Medulla oblongata (tissue), 1 donor: ENCODE results near the gene OR6T1.

Experiments
- DNase-seq: peaks from one replicate; pipeline ENCODE4 v3.0.0-alpha.2; 2015; ENCODE audit errors: extremely low spot score

OR6T1 gene, protein sequence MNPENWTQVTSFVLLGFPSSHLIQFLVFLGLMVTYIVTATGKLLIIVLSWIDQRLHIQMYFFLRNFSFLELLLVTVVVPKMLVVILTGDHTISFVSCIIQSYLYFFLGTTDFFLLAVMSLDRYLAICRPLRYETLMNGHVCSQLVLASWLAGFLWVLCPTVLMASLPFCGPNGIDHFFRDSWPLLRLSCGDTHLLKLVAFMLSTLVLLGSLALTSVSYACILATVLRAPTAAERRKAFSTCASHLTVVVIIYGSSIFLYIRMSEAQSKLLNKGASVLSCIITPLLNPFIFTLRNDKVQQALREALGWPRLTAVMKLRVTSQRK

DNA sequence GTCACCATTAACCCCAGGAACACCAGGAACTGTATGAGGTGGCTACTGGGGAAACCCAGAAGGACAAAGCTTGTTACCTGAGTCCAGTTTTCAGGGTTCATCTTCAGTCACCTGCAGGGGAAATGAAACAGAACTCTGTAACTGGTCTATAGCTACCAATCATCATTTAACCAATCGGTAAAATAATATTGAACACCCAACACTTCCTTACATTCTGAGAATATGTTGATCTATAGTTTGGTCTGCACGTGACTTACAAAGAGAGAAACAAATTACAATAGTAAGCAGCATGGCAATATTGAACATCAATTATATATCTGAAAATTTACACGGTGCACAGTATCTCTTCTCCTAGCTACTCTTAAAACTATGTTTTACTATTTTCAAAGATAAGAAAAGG lies at the start of gene OR6T1:
OR6T1 (minus strand) TSS at position 101 of the 400 bp plus-strand sequence; CDS start at position 101, 0 bp downstream.
- DNase-seq, result no peak

DNA sequence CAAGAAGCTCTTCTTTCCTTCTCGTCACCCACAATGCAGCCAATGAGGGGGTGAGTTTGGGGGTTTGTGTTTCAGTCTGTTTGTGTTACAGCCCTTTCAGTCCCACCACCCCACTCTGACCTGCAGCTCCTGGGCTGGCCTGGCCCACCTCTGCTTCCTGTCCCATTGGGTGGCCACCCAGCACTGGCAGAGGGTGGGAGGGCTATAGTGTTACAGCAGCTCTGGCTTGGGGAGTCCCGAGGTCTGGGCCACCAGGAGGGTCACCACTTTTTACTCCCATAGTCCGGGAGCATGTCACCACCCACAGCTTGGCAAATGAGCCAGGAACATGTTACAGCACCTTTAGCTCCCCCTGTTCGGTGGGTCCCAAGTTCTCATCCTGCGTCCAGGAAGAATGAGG lies 35.7 kb upstream of the OR6T1 start:
- no peak for DNase-seq

DNA sequence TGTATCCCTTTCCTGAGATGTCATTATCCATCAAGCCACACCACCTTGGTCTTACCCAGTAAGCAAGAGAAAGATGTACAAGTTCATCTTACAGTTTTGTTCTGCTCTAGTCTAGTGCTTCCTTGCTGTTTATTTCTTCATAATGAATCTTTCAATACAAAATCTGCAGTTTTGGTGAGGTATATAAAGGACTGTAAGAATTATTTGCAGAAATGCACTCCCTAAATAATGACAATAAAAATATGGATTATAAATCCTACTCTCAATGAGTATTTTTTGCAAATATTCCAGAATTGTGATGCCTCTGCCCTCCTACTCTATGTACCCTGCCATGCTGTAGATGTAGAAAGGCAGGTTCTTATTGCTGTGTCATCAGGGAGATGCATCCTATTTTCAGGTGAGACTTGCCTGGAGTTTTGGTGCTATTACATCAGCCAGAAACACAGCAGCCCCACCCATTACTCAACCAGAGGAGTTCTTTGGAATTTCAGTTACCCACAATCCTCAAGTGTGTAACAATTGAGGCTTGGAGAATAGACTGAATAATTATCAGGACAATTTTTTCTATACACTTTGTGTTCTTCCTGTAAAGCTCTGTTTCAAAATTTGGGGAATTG lies 34.2 kb upstream of the OR6T1 start, which contains the start of gene OR10S1:
OR10S1 (minus strand) TSS at position 51 of the 617 bp plus-strand sequence. CDS start 117 bp downstream, outside the sequence.
- DNase-seq, result no peak

GRCh38 chr11:123976770-123977560 lies 33.3 kb upstream of the OR6T1 start:
- no peak for DNase-seq

DNA sequence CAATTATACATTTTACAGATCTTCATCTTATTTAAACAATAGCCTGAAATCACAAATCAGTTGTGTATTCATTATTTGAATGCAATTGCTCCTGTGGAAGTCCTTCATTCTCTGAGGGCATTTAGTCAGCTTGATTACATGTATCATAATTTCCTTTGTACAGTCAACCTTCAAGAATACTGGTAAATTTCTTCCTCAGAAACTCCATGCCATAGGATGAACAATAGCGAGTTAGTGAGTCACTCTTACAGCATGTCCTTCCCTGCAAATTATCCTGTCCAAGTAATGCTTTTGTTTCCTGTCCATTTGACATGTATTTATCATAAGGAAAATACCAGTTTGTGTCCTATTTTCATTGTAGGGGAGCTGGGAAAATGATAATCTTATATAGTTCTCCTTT lies 30.2 kb upstream of the OR6T1 start:
- no peak for DNase-seq

DNA sequence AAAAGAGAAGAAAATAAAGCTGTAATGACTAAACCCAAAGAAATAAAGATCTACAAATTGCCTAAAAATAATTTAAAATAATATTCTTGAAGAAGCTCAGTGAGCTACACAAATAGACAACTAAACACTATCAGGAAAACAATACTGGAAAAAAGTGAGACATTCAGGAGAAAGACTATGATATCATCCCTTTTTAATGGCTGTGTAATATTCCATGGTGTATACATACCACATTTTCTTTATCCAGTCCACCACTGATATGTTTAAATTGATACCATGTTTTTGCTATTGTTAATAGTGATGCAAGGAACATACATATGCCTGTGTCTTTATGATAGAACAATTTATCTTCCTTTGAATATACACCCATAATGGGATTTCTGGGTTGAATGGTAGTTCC lies 13.1 kb upstream of the OR6T1 start:
- DNase-seq, result no peak

- no peak for DNase-seq
Measured at GRCh38 chr11:123945132-123945531, 1.5 kb upstream of the OR6T1 start.

DNA sequence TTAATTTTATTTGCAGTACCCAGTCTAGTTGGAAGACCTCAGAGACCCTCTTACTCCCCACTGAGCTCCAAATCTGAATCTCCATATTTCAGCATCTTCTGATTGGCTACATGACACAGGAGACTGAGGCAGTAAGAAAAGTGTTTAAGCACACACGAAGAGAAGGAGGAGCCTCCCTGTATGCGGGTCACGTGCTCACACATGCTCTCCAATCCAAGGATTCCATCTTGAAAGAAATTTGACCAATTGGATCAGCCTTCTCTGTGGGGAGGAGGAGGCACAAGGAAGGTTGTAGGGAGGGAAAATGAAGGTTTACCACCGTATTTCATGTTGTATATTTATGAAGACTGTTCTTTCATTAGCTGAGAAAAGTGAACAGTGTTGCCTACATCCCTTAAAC lies 1.2 kb downstream of the OR6T1 start:
- no peak for DNase-seq

DNA sequence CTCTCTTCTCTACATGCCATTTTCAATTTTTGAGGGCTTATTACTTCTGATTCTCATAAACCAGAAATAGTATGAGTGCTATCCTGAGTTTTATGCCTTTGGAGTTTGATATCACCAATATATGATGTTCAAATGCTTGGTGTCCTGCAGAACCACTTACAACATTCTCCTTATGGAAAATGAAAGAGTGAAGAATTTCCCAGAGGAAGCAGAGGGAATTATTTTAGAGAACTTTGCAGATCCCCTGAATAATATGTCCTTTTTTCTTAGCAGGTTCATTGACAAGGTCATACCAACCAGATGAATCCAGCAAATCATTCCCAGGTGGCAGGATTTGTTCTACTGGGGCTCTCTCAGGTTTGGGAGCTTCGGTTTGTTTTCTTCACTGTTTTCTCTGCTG lies 4.3 kb downstream of the OR6T1 start, which contains the start of gene OR4D5:
OR4D5 (plus strand) TSS at position 301 of the 400 bp plus-strand sequence; CDS start at position 301, 0 bp downstream.
- DNase-seq, result no peak

DNA sequence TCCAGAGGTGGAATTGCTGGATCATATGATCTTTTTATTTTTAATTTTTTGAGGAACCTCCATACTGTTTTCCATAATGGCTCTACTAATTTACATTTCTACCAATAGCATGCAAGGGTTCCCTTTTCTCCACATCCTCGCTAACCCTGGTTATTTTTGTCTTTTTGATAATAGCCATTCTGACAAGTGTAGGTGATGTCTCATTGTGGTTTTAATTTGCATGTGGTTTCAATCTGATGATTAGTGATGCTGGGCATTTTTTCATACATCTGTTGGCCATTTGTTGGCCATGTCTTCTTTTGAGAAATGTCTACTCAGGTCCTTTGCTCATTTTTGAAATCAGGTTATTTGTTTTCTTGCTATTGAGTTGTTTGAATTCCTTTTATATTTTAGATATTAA lies 19.6 kb downstream of the OR6T1 start:
- DNase-seq, result no peak

- no peak for DNase-seq
Measured at GRCh38 chr11:123920943-123921342, 22.7 kb downstream of the OR6T1 start.

- DNase-seq, result no peak
Measured at GRCh38 chr11:123905826-123906225, 37.8 kb downstream of the OR6T1 start.

DNA sequence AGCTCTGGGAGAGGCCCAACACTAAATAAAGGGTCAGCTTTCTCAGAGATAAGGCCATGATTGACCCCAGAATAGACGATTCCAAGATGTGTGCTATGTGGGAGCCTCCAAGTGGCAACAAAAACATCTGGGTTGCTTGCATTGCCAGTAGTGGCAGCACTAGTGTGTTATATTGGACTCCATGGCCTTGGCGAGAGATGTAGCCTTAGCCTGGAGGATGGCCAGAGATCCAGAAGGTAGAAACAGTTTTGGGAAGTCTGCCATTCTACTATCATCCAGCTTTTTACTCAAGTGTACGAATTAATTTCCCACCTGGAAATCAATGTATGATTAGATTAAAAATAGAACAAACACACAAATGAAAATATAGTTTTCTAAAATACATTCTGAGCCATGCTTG lies 38.7 kb downstream of the OR6T1 start:
- no peak for DNase-seq

DNA sequence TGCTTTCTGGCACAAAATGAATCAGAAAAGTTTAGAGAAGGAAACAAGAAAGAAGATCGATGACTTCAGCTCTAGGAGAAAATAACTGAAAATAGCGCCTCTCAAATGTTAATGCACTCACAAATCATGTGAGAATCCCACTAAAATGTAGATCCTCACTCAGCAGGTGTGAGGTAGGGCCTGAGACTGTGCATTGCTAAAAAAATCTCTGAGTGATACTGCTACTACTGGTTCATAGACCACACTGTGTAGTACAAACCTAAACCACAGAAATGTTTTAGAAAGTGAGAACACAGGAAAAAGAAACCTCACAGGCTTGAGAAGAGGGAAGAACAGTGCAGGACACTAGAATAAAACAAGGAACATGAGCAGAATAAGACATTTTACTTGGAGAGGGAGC lies 39.7 kb downstream of the OR6T1 start:
- DNase-seq, result no peak

DNA sequence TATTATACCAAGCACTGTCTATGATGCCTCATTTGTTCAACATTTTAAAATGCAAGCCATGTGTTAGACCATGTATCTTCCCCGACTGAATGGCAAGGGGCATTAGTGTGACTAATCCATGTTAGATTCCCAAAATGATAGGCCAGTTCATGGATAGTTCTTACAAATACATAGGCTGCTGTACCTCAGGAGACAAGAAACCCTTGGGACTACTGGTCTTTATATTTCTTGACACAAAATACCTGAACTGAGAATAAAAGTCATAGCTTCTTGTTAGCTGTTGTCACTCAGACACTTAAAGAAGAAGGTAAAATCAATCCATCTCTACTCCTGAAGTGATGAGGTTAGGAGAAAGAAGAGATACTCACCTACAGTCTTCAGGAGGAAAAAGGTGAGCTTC lies 41.8 kb downstream of the OR6T1 start, which contains the start of gene OR8D4:
OR8D4 (plus strand) TSS at position 301 of the 400 bp plus-strand sequence. CDS start 4,265 bp downstream, outside the sequence.
- DNase-seq, result no peak

GRCh38 chr11:123899792-123900191 lies 43.8 kb downstream of the OR6T1 start:
- no peak for DNase-seq
